Diencephalon (tissue), 1 donor: ENCODE results near the gene WASHC2A. TPM values are rescaled to one million over a fixed set of nuclear protein-coding genes. Genes with fewer than 3 reads are reported as not detected.

Experiments
- total RNA-seq: library from RNA; depleted of rRNA; stranded (reverse); fragments of >200 nt; gene quantifications from one replicate; pipeline ENCODE4 v1.2.3, GENCODE V29; 2014

Gene WASHC2A, protein sequence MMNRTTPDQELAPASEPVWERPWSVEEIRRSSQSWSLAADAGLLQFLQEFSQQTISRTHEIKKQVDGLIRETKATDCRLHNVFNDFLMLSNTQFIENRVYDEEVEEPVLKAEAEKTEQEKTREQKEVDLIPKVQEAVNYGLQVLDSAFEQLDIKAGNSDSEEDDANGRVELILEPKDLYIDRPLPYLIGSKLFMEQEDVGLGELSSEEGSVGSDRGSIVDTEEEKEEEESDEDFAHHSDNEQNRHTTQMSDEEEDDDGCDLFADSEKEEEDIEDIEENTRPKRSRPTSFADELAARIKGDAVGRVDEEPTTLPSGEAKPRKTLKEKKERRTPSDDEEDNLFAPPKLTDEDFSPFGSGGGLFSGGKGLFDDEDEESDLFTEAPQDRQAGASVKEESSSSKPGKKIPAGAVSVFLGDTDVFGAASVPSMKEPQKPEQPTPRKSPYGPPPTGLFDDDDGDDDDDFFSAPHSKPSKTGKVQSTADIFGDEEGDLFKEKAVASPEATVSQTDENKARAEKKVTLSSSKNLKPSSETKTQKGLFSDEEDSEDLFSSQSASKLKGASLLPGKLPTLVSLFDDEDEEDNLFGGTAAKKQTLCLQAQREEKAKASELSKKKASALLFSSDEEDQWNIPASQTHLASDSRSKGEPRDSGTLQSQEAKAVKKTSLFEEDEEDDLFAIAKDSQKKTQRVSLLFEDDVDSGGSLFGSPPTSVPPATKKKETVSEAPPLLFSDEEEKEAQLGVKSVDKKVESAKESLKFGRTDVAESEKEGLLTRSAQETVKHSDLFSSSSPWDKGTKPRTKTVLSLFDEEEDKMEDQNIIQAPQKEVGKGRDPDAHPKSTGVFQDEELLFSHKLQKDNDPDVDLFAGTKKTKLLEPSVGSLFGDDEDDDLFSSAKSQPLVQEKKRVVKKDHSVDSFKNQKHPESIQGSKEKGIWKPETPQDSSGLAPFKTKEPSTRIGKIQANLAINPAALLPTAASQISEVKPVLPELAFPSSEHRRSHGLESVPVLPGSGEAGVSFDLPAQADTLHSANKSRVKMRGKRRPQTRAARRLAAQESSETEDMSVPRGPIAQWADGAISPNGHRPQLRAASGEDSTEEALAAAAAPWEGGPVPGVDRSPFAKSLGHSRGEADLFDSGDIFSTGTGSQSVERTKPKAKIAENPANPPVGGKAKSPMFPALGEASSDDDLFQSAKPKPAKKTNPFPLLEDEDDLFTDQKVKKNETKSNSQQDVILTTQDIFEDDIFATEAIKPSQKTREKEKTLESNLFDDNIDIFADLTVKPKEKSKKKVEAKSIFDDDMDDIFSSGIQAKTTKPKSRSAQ (N-terminal part only)
- total RNA-seq: 43.6 TPM

DNA sequence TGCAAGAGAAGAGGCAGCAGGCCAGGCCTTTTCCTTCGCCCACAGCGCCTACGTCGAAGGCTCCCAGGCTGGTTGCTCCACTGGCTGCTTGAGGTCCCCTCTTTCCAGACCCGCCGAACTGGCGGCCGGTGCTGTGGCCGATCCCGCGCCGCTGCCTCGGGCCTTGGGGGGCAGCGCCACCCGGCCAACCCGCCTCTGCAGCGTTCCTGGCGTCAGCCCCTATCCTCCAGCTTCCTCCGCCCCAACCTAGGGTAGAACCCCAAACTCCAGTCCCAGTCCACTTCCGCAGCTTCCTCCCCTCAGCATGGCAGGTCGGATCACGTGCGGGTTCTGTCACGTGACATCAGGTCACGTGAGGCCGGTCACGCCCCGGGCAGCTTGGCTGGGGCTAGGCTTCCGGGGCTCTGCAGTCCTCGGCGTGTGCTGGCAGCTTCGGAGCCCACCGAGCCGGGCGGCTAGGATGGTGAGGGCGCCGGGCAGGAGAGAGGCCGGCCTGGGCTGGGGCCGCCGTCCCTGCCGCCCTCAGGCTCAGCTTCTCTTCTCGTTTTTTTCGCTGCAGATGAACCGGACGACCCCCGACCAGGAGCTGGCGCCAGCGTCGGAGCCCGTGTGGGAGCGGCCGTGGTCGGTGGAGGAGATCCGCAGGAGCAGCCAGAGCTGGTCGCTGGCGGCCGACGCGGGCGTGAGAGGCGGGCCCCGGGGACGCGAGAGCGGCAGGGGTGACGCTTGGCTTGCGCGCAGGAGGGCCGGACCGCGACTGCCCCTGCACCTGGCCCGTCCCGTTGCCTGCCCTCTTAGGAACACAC, at the start of gene WASHC2A:
Gene WASHC2A (plus strand): TSS at position 409 of the 806 bp plus-strand sequence. CDS start 52 bp downstream, at position 461.

Other genes starting within 250 kb of the WASHC2A start
- gene PARG, start 125.9 kb upstream of the WASHC2A start, total RNA-seq: 95.3 TPM
- 20.8 TPM for gene TIMM23B, start 125.9 kb upstream of the WASHC2A start, total RNA-seq
- 4.8 TPM for gene AGAP6, start 79.5 kb upstream of the WASHC2A start, total RNA-seq
- gene ASAH2, start 183.6 kb downstream of the WASHC2A start, total RNA-seq: 3.0 TPM